Measurements from ENCODE around the gene UTP25.

Gene UTP25

DNA sequence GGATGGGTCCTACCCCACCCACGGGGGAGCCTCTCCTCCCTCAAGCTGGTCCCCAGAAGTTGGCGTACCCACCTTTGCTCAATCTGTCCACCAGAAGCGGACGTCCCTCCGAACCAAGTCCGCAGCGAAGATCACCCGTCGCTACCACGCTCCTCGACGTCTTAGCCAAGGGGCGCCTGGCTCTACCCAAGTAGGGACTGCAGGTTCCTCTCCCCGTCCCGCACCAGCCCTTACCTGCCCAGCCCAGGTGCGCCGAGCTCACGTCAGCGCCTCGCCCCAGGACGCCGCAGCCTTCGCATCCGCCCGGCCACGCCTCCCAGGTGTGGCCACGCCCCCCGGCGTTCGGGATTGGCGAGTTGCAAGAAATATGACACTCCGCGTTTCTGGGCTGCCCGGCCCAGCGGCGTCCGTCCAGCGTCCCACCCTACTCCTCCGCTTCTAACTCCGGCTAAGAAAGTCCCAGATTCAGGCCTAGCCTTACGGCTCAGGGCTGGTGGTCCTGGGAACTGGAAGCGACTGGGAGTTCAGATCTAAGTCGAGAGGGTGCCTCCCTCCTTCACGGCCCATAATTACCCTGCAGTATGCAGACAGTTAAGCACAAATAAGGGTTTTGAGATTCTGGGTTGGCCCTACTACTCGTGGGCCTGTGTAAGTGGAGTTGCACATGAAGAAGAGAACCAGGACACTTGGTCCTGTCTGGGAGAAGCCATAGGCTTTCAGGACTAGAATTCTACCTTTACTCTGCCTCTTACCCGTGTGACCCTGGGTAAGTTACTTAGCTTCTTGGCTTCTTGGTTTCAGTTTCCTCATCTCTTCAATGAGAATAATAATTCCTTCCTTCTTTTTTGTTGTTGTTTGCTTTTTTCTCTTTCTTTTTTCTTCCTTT, 21.7 kb upstream of the UTP25 start, which contains the start of gene IRF6:
TSS of gene IRF6 (minus strand) at position 268 of the 886 bp plus-strand sequence. CDS start 4,729 bp downstream, outside the sequence.
- peak; percentile 49 for DNase-seq (ENCODE audit: low read depth in 2 of 2)

DNA sequence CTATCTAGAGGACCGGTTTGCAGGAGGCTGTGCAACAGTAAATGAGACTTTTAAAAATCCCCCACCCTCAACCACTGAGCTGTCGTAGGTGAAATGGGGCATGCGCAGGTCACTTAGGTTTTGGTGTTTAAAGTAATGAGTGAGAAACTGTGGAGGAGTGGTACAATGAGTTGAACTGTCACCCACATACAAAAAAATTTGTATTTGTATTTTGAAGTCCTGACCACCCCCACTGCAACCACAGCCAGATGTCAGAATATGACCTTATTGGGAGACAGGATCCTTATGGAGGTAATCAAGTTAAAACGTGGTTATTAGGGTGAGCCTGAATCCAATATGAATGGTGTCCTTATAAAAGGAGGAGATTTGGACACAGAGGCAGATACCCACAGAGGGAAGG, 20.3 kb upstream of the UTP25 start:
- no peak for DNase-seq (ENCODE audit: low read depth in 2 of 2)

DNA sequence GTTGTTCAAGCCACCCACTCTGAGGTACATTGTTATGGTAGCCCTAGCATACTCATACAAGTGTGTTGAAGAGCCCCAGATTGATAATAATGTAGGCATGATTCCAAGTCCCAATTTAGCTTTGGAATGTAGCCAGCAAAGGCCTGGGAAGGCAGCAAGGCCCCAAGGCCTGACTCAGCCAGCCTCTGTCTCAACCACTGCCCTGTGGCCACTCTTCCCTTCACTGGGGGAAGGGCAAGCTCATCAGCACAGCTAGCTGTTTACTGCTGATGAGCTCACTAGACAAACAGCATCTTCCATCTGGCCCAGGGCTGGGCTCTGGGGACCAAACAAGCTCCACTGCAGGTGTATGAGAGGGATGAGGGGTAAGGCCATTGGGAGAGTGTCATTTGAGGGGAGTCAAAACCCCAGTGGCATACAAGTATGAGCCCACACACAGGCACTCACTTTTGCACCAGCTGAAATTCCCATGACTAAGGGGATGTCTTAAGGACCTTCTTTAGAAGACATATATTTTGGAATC, 19.7 kb upstream of the UTP25 start:
- DNase-seq (ENCODE audit: low read depth in 2 of 2), result no peak

DNA sequence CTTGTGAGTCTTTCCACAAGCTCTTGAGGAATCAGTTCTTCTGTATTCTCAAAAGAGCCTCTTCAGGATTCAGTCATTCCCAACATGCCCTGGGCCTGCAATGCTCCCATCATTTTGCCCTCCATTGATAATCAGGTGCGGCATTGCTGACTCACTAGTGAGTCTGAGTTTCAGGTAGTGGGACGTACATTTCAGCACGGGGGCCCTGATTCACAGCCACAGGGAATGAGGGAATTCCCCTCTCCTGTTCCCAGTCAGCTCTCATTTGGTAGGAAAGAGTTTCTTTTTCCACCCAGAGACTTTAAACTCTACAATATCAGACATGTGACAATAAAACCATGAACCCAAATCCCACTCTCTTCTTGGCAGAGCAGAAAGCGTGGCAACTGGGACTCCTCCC, 18.2 kb upstream of the UTP25 start:
- DNase-seq (ENCODE audit: low read depth in 2 of 2), result no peak

DNA sequence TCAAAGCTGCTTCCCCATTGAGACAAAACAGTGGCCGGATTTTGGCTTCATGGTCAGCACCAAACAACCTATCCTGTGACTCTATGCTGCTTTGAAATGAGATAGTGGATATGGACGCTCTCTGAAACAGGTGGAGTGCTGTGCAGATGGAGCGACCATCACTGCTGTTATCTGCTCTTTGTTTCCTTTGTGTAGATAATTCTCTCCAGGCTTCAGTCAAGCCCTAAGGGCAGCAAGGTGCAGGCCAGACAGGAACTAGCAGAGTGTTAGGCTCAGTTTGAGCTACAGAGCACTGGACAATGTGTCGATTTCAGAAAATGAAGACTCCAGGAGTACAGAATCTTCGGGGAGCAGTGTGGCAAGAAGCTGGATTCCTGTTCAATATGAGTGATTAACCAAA, 17.0 kb upstream of the UTP25 start:
- DNase-seq (ENCODE audit: low read depth in 2 of 2), result no peak

DNA sequence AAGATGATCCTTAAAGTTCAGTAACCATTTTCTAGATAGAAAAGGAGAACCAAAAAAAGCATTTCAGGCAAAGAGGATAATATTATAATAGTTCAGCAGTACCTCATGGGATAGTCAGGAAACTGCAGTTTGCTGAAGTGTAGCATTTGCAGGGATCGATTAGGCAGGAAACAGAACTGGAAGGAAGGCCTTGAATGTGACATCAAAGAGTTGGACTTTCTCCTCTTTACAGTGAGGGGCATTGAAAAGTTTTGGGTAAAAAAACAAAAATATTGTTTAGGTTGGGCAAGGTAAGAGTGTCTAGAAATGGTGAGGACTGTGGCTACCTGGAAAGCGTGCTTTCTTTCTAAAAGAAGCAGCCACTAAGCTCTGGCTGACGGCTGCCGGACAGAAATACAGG, 13.9 kb upstream of the UTP25 start:
- DNase-seq (ENCODE audit: low read depth in 2 of 2), result no peak

DNA sequence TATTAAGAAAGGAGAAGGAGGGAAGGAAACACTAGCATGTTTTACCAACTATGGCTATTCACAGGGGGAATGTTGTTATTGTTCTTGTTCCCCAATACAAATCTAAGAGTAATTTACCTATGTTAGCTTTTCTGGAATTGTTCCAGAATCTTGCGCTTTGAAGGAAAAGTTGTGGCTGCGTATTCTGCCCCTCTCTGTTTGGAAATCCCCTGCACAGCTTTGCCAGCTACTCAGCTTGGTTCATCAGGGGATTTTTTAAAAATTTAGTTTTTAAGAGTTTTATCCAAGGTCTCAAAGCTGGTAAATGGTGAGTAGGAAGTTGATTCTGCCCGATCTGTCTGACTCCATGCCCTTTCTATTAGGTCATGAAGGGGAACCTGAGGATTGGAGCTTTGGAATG, 12.3 kb upstream of the UTP25 start:
- DNase-seq (ENCODE audit: low read depth in 2 of 2), result no peak

DNA sequence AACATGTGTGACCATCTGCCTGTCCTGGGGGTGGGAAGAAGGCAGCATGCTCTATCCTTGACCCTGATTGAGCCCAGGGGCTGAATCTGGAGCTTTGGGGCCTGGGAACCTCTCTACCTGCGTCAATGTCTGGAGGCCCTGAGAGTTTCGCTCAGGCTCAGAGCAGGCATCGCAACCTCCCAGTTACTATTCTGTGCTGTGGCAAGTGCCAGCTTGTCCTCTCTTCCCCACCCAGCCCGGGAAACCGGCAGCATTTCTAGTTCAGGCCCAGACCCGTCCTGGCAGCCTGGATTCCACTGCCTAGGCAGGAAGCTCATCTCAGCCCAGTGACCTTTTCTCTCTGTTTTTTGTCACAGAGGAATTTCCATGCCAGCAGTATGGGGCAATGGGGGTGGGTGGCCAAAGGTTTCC, 11.8 kb upstream of the UTP25 start:
- no peak for DNase-seq (ENCODE audit: low read depth in 2 of 2)

DNA sequence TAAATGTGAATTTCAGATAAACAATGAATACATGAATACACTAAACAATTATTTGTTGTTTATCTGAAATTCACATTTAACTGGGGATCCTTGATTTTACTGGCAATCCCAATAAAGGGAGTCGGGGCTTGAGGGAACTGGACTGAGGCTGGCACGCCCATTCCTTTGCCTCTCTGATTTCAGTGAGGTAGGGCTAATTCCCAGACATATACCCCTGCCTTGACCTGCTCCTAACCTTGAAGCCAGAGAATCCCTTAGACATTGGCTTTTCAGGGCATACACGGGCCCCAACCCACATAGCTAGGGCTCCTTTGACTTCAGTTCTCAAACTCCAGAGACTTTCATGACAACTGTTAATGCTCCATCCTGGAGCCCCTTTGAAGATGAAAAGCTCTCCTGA, 10.8 kb upstream of the UTP25 start:
- DNase-seq (ENCODE audit: low read depth in 2 of 2), result no peak

DNA sequence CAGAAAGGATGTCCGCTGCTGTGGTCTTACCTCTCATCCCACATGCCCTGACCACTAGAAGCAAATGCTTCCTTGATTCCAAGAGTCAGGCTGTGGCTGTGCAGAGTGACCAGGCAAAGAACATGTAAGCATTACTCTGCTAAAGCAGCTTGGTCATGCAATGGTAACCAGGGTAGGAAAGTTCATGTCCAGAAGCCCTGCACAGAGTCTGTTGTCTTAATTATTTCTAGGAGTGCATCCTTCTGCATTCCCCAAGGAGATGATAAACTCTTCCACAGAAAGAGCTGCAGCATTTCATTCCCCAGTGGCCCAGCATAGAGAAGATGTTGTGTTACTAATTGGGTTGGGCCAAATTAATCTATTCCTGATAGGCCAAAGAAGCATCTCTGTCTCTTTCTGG, 10.1 kb upstream of the UTP25 start:
- no peak for DNase-seq (ENCODE audit: low read depth in 2 of 2)

DNA sequence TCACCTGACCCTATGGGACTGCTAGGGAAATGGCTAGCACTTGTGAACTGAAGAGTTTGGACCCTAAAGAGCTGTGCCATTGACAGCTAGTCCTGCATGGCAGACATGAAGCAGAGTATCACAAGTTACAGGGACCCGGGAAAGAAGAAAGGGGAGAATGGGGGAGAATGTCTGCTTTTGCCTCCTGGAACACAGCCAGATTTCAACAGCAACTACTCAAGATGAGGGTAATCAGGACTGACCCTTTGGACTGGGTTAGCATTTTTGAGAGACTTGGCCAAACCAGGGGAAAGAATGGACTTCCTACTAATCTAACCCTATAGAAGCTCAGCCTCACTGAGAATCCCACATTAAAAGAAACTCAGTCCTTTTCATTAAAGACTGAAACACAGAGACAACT, 8.7 kb upstream of the UTP25 start:
- no peak for DNase-seq (ENCODE audit: low read depth in 2 of 2)

DNA sequence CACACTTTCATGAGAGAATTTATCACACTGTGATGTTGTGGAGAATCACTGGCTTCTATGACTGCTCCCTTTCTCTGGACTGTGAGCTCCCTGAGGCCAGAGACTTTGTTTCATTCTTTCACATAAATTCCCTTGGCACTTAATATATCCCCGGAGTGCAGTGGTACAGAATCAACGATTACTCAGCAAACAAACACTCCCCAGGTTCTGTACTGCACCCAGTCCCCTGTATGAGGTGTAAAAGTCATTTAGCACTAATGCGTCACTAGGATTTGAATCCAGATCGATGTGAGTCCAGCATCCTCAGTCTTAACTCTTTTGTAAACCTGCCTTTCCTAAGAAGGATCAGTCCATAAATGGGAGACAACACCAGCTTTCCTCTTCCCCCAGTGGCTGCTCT, 6.8 kb upstream of the UTP25 start:
- DNase-seq (ENCODE audit: low read depth in 2 of 2), result no peak

DNA sequence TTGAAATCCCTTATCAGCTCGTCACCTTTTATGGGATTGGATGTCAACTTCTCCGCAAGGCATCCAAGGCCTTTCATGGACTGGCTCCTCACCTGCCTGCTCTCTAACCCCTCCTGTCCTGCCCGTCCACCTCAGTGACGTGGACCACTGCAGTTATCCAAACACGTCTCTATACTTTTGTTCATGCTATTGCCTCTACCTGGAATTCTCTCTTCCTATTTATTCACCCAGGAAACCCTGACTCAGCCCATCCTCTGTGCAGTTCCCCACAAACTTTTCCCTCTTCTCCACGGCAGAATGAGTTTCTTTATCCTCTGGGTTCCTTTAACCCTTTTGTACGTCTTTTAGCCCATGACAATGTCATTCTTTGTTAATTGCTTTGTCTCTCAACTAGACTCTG, 5.1 kb upstream of the UTP25 start:
- no peak for DNase-seq (ENCODE audit: low read depth in 2 of 2)

DNA sequence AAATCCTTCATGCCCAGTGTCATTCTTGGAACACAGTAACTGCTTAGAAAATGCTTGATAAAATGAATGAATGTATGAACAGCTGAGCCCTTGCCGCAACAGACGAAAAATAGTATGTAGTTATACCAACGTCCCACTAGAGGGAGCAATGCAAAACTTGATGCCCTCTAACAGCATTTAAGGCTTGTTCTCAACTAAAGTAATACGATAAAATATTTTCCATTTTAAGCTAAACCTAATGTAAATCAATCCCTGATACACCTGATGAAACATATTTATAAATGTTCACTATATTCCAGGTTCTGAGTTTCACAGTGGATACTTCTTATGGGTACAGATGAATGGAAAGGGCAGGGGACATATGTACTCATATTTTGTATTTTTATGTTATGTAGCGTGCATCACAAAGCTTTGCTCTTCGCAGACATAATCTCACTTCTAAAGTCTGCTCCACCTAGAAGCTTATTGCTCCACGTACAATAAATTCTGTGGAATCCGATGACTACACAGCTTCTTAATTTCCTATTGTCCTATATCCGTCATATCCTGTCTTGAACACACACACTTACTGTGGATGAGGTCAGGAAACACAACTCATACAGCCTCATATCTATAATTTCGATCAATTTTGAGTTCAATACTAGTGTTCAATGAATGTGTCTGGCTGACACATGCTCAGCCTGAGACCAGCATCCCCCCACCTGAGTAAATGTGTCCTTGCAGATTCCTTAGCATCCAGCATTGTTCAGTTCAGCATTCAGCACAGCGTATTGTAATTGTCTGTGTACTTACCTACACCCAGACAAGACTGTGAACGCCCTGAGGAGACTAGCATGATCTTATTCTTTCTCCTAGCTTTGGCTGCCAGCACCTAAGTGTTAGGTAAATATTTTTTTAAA, 4.4 kb upstream of the UTP25 start:
- DNase-seq (ENCODE audit: low read depth in 2 of 2), result no peak

DNA sequence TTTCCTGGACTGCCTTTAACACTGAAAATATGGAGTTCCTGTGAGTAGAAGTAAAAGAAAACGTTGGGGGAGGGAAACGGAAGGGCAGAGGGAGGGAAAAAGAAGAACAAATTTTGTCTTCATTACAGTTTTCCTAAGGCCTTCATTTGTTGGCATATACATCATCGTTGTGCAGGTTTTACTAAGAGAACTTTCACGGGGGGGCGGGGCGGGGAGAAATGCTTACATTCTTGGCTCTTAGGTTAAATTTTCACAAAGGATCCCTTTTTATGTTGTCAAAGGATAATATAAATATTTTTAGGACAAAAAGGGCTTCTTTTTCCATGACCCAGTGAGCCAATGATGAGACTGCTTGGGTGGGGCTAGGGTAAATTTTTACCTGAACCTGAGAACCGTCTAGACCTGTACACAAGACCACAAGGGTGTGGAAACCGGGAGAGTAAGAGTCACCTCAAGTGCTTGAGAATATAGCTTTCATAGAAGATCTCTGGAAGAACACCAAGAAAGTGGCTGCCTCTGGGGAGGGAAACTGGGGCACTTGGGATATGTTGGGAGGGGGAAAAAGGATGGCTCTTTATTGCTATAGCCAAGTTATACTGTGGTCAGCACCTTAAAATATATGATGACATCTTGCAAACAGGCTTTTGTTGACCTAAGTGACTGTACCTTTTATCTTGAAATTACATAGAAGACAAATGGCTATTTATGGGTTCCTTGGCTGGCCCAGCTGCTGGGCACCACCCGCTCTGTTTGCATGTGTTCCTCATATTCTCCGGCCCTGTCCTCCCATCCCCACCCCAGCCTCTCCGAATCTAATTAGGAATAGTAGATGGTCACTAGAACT, 2.0 kb upstream of the UTP25 start:
- DNase-seq (ENCODE audit: low read depth in 2 of 2), result no peak

DNA sequence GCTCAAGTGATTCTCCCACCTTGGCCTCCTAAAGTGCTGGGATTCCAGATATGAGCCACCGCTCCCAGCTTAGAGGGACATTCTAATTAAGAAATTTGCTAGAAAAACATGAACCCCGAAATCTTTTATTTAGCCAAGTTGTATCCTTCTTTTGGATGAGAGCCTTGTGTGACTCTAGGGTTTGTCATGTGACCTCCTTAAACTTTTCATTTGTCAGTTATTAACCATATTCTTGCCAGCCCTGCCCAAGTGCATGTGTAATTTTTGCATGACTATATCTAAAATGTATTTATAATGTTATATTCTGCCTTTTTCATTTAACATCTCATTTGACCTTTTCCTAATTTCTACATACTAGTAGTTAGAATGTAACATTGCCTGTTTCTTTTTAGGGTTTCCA, 1.9 kb downstream of the UTP25 start:
- no peak for DNase-seq (ENCODE audit: low read depth in 2 of 2)

DNA sequence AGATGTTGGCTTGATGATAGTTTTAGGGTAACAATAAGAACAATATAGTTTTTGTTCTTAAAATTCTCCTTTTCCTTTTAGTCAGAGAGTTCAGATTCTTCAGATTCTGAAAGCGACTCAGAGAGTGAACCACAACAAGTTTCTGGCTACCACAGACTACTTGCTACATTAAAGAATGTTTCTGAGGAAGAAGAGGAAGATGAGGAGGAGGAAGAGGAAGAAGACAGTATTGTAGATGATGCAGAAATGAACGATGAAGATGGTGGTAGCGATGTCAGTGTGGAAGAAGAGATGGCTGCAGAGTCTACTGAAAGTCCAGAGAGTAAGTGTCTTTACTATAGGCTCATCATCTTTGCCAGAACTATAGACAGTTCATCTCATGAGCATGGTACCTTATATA, 3.0 kb downstream of the UTP25 start:
- DNase-seq (ENCODE audit: low read depth in 2 of 2), result no peak

DNA sequence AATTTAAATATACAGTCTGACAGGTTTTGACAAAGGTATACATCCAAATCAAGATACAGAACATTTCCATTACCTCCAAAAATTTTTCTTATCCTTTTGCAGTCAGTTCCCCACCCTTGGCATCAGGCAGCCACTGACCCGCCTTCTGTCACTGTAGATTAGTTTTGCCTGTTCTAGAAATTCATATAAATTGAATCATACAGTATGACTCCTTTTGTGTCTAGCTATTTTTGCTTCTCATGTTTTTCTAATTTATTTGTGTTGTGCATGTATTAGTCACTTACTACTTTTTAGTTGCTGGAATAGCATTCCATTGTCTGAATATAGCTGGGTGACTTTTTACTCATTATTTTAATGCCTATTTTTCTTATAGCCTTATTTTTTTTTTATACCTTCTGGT, 3.8 kb downstream of the UTP25 start:
- no peak for DNase-seq (ENCODE audit: low read depth in 2 of 2)

DNA sequence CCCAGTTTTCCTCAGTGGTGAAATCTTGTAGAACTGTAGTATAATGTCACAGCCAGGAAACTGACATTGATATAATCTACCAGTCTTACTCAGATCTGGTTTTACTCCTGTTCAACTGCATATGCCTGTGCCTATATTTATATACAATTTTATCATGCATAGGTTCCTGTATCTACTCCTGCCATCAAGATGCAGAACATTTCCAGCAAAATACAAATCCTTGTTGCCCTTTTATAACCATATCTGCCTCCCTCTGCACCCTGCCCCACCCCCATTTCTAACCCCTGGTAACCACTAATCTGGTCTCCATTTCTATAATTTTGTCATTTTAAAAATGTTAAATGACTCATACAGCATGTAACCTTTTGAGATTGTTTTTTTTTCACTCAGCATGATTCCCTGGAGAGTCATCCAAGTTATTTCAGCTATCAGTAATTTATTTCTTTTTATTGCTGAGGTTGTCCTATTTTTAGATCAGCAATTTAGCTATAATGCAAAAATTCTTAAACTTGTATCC, 8.1 kb downstream of the UTP25 start:
- no peak for DNase-seq (ENCODE audit: low read depth in 2 of 2)

DNA sequence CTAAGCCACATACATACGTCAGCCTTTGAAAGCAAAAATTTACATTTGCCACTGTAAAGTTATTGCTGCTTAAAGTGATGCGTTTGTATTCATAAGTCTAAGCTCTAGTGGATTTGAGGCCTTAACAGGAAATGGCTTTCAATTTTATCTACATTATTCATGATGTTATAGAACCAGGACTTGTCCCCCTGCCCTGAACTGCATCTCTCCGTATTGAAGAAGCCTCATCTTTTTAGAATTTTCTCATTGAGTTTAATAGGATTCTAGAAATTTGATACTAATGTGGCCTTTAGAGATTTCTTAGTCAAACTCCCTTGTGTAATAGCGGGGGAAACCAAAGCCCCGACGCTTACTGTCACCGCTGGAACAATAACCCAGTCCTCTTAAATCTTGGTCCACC, 9.9 kb downstream of the UTP25 start:
- no peak for DNase-seq (ENCODE audit: low read depth in 2 of 2)

DNA sequence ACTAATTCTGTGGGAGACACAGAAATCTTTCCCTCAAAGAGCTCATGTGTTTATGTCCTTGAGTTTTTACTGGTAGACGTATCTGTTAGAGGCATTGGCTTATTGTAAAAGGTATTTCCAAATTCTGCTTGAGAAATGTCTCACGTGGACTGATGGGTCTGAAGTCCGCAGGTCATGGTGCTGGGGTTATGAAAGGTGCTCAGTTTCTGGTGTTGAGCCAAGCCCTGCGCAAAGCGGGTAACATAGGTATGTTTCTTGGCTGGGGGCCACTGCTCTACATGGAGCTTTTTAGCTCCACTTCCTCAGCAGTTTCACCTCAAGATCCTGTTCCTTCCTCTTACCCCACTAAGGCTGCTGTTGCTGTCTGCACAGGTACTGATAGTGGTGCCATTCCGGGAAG, 10.8 kb downstream of the UTP25 start:
- no peak for DNase-seq (ENCODE audit: low read depth in 2 of 2)
